ENCODE results near the gene ZFP90. TPM values are rescaled to one million over a fixed set of nuclear protein-coding genes. Genes with fewer than 3 reads are reported as not detected.
A peak's percentile ranks its signal among the peaks of the same experiment; 100 is the strongest.
"Not testable (repeated sequence)": the region's sequence is repeated elsewhere in the genome, so short reads cannot be mapped to it uniquely, and the experiment has no call there.

ZFP90 gene
- total RNA-seq, 2 donors from 2014 or later, result 20.7 to 21.3 TPM

- H3K4me1 Mint-ChIP-seq, result peaks cover 17% of the 10 kb centered on the region
- no peak for ATAC-seq
- DNase-seq, result no peak
- H3K27me3 Mint-ChIP-seq, result no peaks in the 10 kb centered on the region
- no peaks in the 10 kb centered on the region for H3K36me3 Mint-ChIP-seq (ENCODE audit: low read depth)
- H3K27ac Mint-ChIP-seq, result no peak overlapping the region
- H3K4me3 Mint-ChIP-seq, result no peak overlapping the region
- no peaks in the 10 kb centered on the region for H3K9me3 ChIP-seq (ENCODE audit: control insufficient read depth, low read length, poor library complexity, severe bottlenecking)
Observed at GRCh38 chr16:68526143-68526781, 12.8 kb upstream of the ZFP90 start.

GRCh38 chr16:68526782-68527145 lies 12.3 kb upstream of the ZFP90 start:
- H3K9me3 ChIP-seq (ENCODE audit: control insufficient read depth, low read length, poor library complexity, severe bottlenecking), result no peaks in the 10 kb centered on the region
- Mint-ChIP-seq H3K27me3 (no peaks in the 10 kb centered on the region), H3K4me3 (no peak overlapping the region), H3K27ac (no peak overlapping the region), H3K4me1 (peaks cover 15% of the 10 kb centered on the region), H3K36me3 (ENCODE audit: low read depth) (no peaks in the 10 kb centered on the region)
- DNase-seq (no peak), ATAC-seq (no peak)

- Mint-ChIP-seq H3K27ac (peak overlapping the region; percentile 89), H3K4me1 (peaks cover 15% of the 10 kb centered on the region), H3K27me3 (no peaks in the 10 kb centered on the region), H3K36me3 (ENCODE audit: low read depth) (no peaks in the 10 kb centered on the region), H3K4me3 (no peak overlapping the region)
- no peak for DNase-seq
- H3K9me3 ChIP-seq (ENCODE audit: control insufficient read depth, low read length, poor library complexity, severe bottlenecking), result no peaks in the 10 kb centered on the region
- peak; percentile 5 for ATAC-seq
Observed at GRCh38 chr16:68528233-68528632, 10.9 kb upstream of the ZFP90 start.

- Mint-ChIP-seq H3K4me3 (peak overlapping the region; percentile 93), H3K27me3 (no peaks in the 10 kb centered on the region), H3K36me3 (ENCODE audit: low read depth) (no peaks in the 10 kb centered on the region), H3K27ac (peak overlapping the region; percentile 89), H3K4me1 (peaks cover 15% of the 10 kb centered on the region)
- ATAC-seq, result peak; percentile 84
- H3K9me3 ChIP-seq (ENCODE audit: control insufficient read depth, low read length, poor library complexity, severe bottlenecking), result no peaks in the 10 kb centered on the region
- peak; percentile 81 to 86 (median 82) for DNase-seq
Observed at GRCh38 chr16:68528686-68529379, 10.3 kb upstream of the ZFP90 start.

GRCh38 chr16:68529608-68529930 lies 9.5 kb upstream of the ZFP90 start:
- ATAC-seq (peak; percentile 17), DNase-seq (no peak)
- no peaks in the 10 kb centered on the region for H3K27me3 Mint-ChIP-seq
- peak overlapping the region; percentile 89 for H3K27ac Mint-ChIP-seq
- H3K4me1 Mint-ChIP-seq, result peaks cover 15% of the 10 kb centered on the region
- H3K36me3 Mint-ChIP-seq (ENCODE audit: low read depth), result no peaks in the 10 kb centered on the region
- H3K4me3 Mint-ChIP-seq, result peak overlapping the region; percentile 93
- H3K9me3 ChIP-seq (ENCODE audit: control insufficient read depth, low read length, poor library complexity, severe bottlenecking), result no peaks in the 10 kb centered on the region

- H3K27ac Mint-ChIP-seq, result peak overlapping the region; percentile 89
- H3K9me3 ChIP-seq (ENCODE audit: control insufficient read depth, low read length, poor library complexity, severe bottlenecking), result no peaks in the 10 kb centered on the region
- ATAC-seq, result peak; percentile 91
Observed at GRCh38 chr16:68529931-68530701, 9.0 kb upstream of the ZFP90 start.

GRCh38 chr16:68533937-68534336 lies 5.2 kb upstream of the ZFP90 start:
- peaks cover 14% of the 10 kb centered on the region for H3K4me1 Mint-ChIP-seq
- H3K36me3 Mint-ChIP-seq (ENCODE audit: low read depth), result no peaks in the 10 kb centered on the region
- no peaks in the 10 kb centered on the region for H3K9me3 ChIP-seq (ENCODE audit: control insufficient read depth, low read length, poor library complexity, severe bottlenecking)
- ATAC-seq (no peak), DNase-seq (no peak)
- no peaks in the 10 kb centered on the region for H3K27me3 Mint-ChIP-seq
- H3K27ac Mint-ChIP-seq, result no peak overlapping the region
- H3K4me3 Mint-ChIP-seq, result no peak overlapping the region

More at GRCh38 chr16:68529931-68530701, 9.0 kb upstream of the ZFP90 start:
- Mint-ChIP-seq H3K4me3 (peak overlapping the region; percentile 93), H3K36me3 (ENCODE audit: low read depth) (no peaks in the 10 kb centered on the region), H3K27me3 (no peaks in the 10 kb centered on the region), H3K4me1 (peaks cover 15% of the 10 kb centered on the region)
- DNase-seq, result peak; percentile 70 to 84 (median 77)

GRCh38 chr16:68535331-68535730 lies 3.8 kb upstream of the ZFP90 start:
- no peak for ATAC-seq
- no peaks in the 10 kb centered on the region for H3K9me3 ChIP-seq (ENCODE audit: control insufficient read depth, low read length, poor library complexity, severe bottlenecking)
- Mint-ChIP-seq H3K36me3 (ENCODE audit: low read depth) (no peaks in the 10 kb centered on the region), H3K4me1 (peaks cover 13% of the 10 kb centered on the region), H3K27ac (no peak overlapping the region), H3K27me3 (no peaks in the 10 kb centered on the region), H3K4me3 (no peak overlapping the region)
- DNase-seq, result no peak

- H3K4me3 Mint-ChIP-seq, result peak overlapping the region; percentile 97
- no peaks in the 10 kb centered on the region for H3K9me3 ChIP-seq (ENCODE audit: control insufficient read depth, low read length, poor library complexity, severe bottlenecking)
- peaks cover 11% of the 10 kb centered on the region for H3K4me1 Mint-ChIP-seq
- peak overlapping the region; percentile 94 for H3K27ac Mint-ChIP-seq
- peak; percentile 27 for ATAC-seq
- DNase-seq, result no peak
- peaks cover 5% of the 10 kb centered on the region for H3K36me3 Mint-ChIP-seq (ENCODE audit: low read depth)
- H3K27me3 Mint-ChIP-seq, result no peaks in the 10 kb centered on the region
Observed at GRCh38 chr16:68539711-68540239, 684 bp downstream of the ZFP90 start.

- ATAC-seq (peak; percentile 93), DNase-seq (no peak)
- peaks cover 12% of the 10 kb centered on the region for H3K9me3 ChIP-seq (ENCODE audit: control insufficient read depth, low read length, poor library complexity, severe bottlenecking)
- Mint-ChIP-seq H3K27ac (peak overlapping the region; percentile 67), H3K4me3 (no peak overlapping the region), H3K4me1 (peaks cover 3% of the 10 kb centered on the region), H3K27me3 (no peaks in the 10 kb centered on the region), H3K36me3 (ENCODE audit: low read depth) (peaks cover 15% of the 10 kb centered on the region)
Observed at GRCh38 chr16:68548947-68549346, 9.9 kb downstream of the ZFP90 start.

GRCh38 chr16:68553186-68553585 lies 14.1 kb downstream of the ZFP90 start:
- peaks cover 21% of the 10 kb centered on the region for H3K36me3 Mint-ChIP-seq (ENCODE audit: low read depth)
- H3K9me3 ChIP-seq (ENCODE audit: control insufficient read depth, low read length, poor library complexity, severe bottlenecking), result peaks cover 35% of the 10 kb centered on the region
- no peak for ATAC-seq
- H3K27me3 Mint-ChIP-seq, result no peaks in the 10 kb centered on the region
- H3K4me1 Mint-ChIP-seq, result peaks cover 3% of the 10 kb centered on the region
- H3K27ac Mint-ChIP-seq, result no peak overlapping the region
- DNase-seq, result no peak
- H3K4me3 Mint-ChIP-seq, result no peak overlapping the region

GRCh38 chr16:68560341-68560740 lies 21.2 kb downstream of the ZFP90 start:
- ATAC-seq, H3K4me1 Mint-ChIP-seq, H3K4me3 Mint-ChIP-seq, DNase-seq, H3K27ac Mint-ChIP-seq, H3K27me3 Mint-ChIP-seq: not testable (repeated sequence)
- peaks cover 12% of the 10 kb centered on the region for H3K36me3 Mint-ChIP-seq (ENCODE audit: low read depth)
- peaks cover 55% of the 10 kb centered on the region for H3K9me3 ChIP-seq (ENCODE audit: control insufficient read depth, low read length, poor library complexity, severe bottlenecking)

- no peaks in the 10 kb centered on the region for H3K4me1 Mint-ChIP-seq
- DNase-seq (no peak), ATAC-seq (no peak)
- H3K9me3 ChIP-seq (ENCODE audit: control insufficient read depth, low read length, poor library complexity, severe bottlenecking), result peaks cover 47% of the 10 kb centered on the region
- no peak overlapping the region for H3K4me3 Mint-ChIP-seq
- no peak overlapping the region for H3K27ac Mint-ChIP-seq
- H3K27me3 Mint-ChIP-seq, result no peaks in the 10 kb centered on the region
- H3K36me3 Mint-ChIP-seq (ENCODE audit: low read depth), result peaks cover 5% of the 10 kb centered on the region
Observed at GRCh38 chr16:68563631-68564381, 24.7 kb downstream of the ZFP90 start.

Measured in T-helper 17 cell (primary cell).